ENCODE results near the gene IQCH.
A peak's percentile ranks its signal among the peaks of the same experiment; 100 is the strongest.

The IQCH gene

DNA sequence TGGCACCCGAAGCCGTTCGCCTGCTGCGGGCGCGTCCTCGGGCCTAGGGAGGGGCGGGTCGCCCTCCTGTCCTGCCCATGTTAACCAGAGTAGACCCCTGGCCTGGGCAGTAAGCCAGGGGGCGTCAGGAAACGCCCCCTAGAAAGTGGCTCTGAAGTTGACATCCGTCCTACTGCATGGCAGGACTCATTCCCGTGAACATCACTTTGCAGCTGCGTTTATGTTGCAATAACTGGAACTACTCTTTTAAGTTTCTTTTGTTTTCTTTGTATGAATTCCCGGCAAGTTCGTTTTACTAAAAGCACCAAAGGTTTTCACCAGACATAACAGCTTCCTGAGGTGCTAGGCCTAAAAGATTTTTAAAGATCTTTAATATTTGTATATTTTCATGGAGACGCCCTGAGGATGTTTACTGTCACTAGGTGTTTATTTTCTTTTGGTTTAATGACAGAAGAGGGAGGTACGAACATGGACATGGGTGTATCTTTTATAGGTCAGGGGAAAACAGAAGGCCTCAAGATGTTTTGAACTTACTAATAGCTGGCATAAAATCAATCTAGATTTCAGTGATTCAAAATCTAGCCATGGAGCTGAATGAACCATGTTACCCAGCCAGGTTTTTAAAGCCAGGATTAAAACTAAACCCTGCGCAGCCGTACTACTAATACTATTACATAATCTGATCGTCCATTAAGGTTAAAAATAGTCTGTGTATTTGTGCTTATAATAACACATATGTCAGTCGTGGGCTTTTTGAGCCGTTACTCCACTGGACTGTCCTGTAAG lies 267.4 kb downstream of the IQCH start:
- peaks cover 3% of the 10 kb centered on the region for H3K36me3 Mint-ChIP-seq (ENCODE audit: low read depth)
- H3K27ac Mint-ChIP-seq = peak overlapping the region; percentile 93
- peak overlapping the region; percentile 89 for H3K4me3 Mint-ChIP-seq
- H3K4me1 Mint-ChIP-seq (ENCODE audit: low read depth) = peaks cover 17% of the 10 kb centered on the region
- H3K27me3 Mint-ChIP-seq (ENCODE audit: low read depth) = no peaks in the 10 kb centered on the region
- H3K9me3 Mint-ChIP-seq = no peaks in the 10 kb centered on the region

DNA sequence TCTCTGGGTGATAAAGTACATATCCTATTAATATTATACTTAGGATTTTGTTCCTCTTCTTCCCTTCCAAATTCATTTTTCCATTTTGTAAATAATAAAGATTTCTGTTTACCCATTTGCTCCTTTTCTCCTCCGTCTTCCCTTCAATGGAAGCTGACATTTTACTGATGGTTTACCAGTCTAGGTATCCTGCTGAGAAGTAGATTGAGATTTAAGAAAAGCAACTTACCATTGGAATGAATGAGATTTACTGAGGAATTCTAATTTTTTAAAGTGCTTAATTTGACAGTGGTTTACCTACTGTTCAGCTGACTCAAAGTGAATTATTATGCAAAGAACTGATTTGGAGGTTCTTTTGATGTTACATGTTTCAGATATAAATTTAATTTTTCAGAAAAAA lies 268.7 kb downstream of the IQCH start:
- H3K4me1 Mint-ChIP-seq (ENCODE audit: low read depth) = peaks cover 17% of the 10 kb centered on the region
- peaks cover 7% of the 10 kb centered on the region for H3K36me3 Mint-ChIP-seq (ENCODE audit: low read depth)
- H3K27me3 Mint-ChIP-seq (ENCODE audit: low read depth) = no peaks in the 10 kb centered on the region
- H3K9me3 Mint-ChIP-seq = no peaks in the 10 kb centered on the region
- no peak overlapping the region for H3K27ac Mint-ChIP-seq
- no peak overlapping the region for H3K4me3 Mint-ChIP-seq

DNA sequence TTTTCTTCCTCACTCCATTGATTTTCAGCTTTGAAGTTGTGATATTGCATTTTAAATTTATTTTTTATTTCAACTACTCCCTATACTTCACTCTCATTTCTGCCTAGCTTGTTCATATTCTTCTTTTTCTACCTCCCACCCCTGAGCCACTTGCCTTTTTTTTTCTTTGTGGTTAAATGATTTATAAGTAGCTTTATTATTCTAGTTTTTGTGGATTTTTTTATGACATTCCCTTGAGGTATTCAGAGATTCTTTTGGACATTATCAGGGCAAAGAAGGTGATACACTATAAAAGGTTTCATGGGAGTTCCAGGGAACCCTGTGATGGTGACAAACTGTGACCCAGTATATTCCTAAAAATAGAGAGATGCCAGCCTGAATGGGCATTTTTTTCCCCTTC lies 269.6 kb downstream of the IQCH start:
- H3K9me3 Mint-ChIP-seq = no peaks in the 10 kb centered on the region
- no peak overlapping the region for H3K27ac Mint-ChIP-seq
- no peak overlapping the region for H3K4me3 Mint-ChIP-seq
- H3K36me3 Mint-ChIP-seq (ENCODE audit: low read depth) = peaks cover 9% of the 10 kb centered on the region
- H3K4me1 Mint-ChIP-seq (ENCODE audit: low read depth) = peaks cover 17% of the 10 kb centered on the region
- no peaks in the 10 kb centered on the region for H3K27me3 Mint-ChIP-seq (ENCODE audit: low read depth)

DNA sequence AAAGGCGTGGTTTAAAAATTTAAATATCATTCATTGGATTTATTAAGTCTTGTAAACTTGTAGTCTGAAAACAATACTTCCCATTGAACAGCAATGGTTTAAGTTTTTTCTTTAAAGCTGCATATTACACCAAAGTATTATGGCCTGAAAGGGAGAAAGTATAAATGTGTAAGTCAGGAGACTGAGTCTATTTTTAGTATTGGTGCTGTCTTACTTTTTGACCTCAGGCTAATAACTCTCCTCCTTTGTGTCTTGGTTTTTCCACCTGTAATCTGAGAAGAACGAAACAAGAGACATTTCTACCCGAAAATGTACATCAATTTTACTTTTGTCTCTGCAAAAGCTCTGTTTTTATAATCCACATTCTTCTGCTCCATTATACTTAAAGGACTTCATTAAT lies 273.9 kb downstream of the IQCH start:
- H3K27ac Mint-ChIP-seq = no peak overlapping the region
- no peaks in the 10 kb centered on the region for H3K27me3 Mint-ChIP-seq (ENCODE audit: low read depth)
- H3K36me3 Mint-ChIP-seq (ENCODE audit: low read depth) = peaks cover 10% of the 10 kb centered on the region
- H3K4me1 Mint-ChIP-seq (ENCODE audit: low read depth) = peaks cover 4% of the 10 kb centered on the region
- H3K9me3 Mint-ChIP-seq = no peaks in the 10 kb centered on the region
- H3K4me3 Mint-ChIP-seq = no peak overlapping the region

DNA sequence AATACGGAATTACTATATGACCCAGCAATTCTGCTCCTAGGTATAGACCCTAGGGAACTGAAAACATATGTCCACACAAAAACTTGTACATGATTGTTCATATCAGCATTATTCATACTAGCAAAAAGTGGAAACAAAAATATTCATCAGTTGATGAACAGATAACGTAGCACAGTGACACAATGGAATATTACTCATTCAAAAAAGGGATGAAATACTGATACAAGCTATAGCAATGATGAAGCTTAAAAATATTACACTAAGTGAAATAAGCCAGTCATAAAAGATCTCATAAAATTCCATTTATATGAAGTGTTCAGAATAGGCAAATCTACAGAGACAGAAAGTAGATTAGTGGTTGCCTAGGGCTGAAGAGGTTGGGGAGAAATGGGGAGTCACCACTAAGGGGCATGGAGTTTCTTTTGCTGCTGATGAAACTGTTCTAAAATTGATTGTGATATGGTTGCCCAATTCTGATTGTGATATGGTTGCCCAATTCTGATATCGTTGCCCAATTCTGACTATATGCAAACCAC lies 276.9 kb downstream of the IQCH start:
- H3K9me3 Mint-ChIP-seq = no peaks in the 10 kb centered on the region
- no peaks in the 10 kb centered on the region for H3K27me3 Mint-ChIP-seq (ENCODE audit: low read depth)
- H3K4me3 Mint-ChIP-seq = no peak overlapping the region
- peaks cover 7% of the 10 kb centered on the region for H3K36me3 Mint-ChIP-seq (ENCODE audit: low read depth)
- peaks cover 2% of the 10 kb centered on the region for H3K4me1 Mint-ChIP-seq (ENCODE audit: low read depth)
- H3K27ac Mint-ChIP-seq = no peak overlapping the region

DNA sequence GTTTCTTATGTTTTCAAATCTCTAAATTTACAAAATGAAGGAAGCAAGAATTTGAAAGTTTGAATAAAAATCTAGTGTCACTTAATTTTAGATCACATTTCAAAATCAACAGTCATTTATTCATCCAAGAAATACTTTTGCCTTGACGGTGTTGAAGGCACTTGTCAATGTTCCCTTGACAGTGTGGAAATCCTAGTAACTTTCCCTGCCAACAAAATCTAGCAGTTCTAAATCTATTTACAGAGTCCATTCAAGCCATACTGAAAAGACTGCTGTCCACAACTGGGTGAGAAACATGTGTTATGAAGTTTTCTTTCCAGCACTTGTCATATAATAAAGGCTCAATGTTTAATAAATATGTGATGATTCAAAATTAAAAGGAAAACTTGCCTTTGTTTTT lies 279.3 kb downstream of the IQCH start:
- Mint-ChIP-seq H3K36me3 (ENCODE audit: low read depth) (peaks cover 5% of the 10 kb centered on the region), H3K4me3 (no peak overlapping the region), H3K9me3 (no peaks in the 10 kb centered on the region), H3K27me3 (ENCODE audit: low read depth) (peaks cover 9% of the 10 kb centered on the region), H3K27ac (no peak overlapping the region), H3K4me1 (ENCODE audit: low read depth) (peaks cover 5% of the 10 kb centered on the region)

DNA sequence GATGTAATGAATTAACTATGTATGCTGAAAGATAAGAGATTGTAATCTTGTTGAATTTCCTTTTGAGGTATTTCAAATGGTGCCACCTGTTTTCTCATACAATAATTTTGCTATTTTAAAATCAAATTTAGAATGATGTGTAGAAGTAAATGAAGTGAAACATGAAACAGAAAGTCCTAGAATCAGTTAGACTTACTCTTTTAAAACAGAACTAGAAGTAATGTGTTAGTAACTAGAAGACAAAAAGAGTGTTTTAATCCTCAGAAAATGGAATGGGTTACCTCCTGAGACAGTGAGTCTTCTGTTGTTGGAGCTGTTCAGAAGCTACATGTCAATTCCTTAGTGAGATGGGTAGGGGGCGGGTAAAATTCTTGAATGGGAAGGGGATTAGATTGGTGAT lies 279.8 kb downstream of the IQCH start:
- Mint-ChIP-seq H3K4me3 (no peak overlapping the region), H3K27ac (no peak overlapping the region), H3K36me3 (ENCODE audit: low read depth) (peaks cover 5% of the 10 kb centered on the region), H3K4me1 (ENCODE audit: low read depth) (peaks cover 10% of the 10 kb centered on the region), H3K27me3 (ENCODE audit: low read depth) (peaks cover 9% of the 10 kb centered on the region), H3K9me3 (no peaks in the 10 kb centered on the region)

DNA sequence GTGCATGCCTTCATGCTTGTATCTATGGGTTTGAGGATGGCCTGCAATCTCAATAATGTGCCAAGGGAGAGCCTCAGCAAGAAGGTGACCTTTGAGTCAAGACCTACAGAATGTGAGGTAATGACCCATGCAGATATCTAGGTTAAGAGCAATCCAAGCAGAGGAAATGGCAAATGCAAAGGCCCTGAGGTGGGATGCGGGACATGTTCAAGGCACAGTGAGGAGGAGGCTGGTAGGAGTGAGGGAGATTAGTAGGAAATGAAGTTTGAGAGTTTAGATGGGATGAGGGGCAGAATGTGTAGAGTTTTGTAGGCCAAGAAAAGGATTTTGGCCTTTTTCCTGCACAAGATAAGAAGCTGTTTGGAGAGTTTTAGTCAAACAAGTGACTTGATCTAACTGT lies 283.2 kb downstream of the IQCH start:
- no peak overlapping the region for H3K4me3 Mint-ChIP-seq
- peaks cover 9% of the 10 kb centered on the region for H3K27me3 Mint-ChIP-seq (ENCODE audit: low read depth)
- no peak overlapping the region for H3K27ac Mint-ChIP-seq
- peaks cover 3% of the 10 kb centered on the region for H3K36me3 Mint-ChIP-seq (ENCODE audit: low read depth)
- peaks cover 21% of the 10 kb centered on the region for H3K4me1 Mint-ChIP-seq (ENCODE audit: low read depth)
- no peaks in the 10 kb centered on the region for H3K9me3 Mint-ChIP-seq

DNA sequence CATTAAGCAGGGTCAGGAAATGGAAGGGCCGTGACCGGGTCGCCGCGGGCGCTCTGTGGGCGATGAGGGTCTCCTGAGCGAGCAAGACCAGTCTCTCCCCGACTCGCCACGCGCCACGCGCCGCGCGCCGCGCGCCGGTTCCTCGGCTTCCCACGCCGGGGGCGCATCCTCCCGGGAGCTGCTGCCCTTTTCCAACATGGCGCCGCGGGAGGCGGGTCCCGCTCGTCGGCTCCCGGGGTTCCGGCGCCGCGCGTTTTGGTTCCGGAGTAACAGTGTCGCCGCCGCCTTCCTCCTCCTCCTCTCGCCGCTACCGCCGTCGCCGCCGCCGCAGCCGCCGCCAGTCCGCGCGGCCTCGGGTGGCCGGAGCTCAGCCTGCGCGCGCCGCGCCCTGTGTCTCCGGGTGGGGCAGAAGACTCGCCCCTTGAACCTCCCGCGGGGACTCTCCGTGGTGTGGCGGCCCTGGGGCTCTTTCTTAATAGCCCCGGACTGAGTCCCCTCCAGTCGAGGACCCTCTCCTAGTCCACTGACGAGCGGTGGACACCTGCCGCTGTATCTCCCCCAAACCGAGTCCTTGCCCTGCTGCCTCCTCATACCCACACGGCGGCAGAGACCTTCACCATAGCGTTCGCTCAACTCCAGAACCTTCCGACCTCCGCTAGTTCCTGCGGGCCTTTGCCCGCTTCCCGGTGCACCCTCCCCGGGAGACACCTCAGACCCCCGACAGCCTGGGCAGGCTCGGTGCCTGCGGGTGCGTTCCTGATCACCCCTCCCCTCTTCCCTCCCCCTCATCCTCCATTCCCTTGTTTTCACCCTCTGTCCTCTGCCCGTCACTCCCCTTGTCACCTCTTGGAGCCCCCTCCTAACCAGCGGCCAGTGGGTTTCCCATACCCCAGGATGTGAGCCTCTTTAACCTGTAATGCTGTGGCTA lies 288.1 kb downstream of the IQCH start, which contains the start of gene MAP2K5:
Gene MAP2K5 (plus strand): TSS at position 284 of the 928 bp plus-strand sequence. CDS start 633 bp downstream, at position 917.
- Mint-ChIP-seq H3K9me3 (no peaks in the 10 kb centered on the region), H3K36me3 (ENCODE audit: low read depth) (peaks cover 7% of the 10 kb centered on the region), H3K4me3 (peak within 1 kb of the TSS; percentile 93), H3K27me3 (ENCODE audit: low read depth) (peaks cover 4% of the 10 kb centered on the region), H3K4me1 (ENCODE audit: low read depth) (peaks cover 34% of the 10 kb centered on the region), H3K27ac (peak within 1 kb of the TSS; percentile 95)

DNA sequence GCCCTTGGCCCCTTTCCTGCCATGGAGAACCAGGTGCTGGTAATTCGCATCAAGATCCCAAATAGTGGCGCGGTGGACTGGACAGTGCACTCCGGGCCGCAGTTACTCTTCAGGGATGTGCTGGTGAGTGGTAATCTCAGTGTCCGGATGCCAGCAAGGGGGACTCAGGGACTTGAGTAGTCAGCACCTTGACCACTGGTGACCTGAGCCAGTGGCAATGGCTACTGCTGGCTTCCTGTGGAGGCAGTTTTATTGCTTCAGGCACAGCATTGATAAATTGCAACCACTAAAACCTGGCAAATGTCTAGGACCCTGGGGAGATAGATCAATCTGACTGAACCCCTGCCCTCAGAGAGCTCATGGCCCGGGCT lies 288.7 kb downstream of the IQCH start:
- peak overlapping the region; percentile 91 for H3K27ac Mint-ChIP-seq
- peaks cover 6% of the 10 kb centered on the region for H3K36me3 Mint-ChIP-seq (ENCODE audit: low read depth)
- H3K4me1 Mint-ChIP-seq (ENCODE audit: low read depth) = peaks cover 36% of the 10 kb centered on the region
- no peaks in the 10 kb centered on the region for H3K27me3 Mint-ChIP-seq (ENCODE audit: low read depth)
- peak overlapping the region; percentile 93 for H3K4me3 Mint-ChIP-seq
- H3K9me3 Mint-ChIP-seq = no peaks in the 10 kb centered on the region

DNA sequence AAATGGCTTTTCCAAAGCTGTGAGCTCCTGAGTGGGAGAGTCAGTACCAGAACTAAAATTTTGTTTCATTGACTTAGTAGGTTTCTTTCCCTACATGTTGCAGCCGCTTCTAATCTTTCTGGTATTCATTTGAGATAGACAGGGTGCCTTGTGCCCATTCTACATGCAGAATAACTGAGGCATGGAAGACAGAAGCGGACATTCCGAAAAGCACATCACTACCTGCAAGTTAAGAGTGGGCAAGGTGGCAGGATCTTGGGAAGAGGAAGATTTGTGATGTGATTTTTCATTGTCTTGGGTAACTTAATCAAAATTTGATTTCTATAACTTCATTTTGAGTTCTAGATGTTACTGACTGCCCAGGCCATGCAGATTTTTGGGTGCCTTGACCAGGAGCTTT lies 289.9 kb downstream of the IQCH start:
- Mint-ChIP-seq H3K27me3 (ENCODE audit: low read depth) (no peaks in the 10 kb centered on the region), H3K4me1 (ENCODE audit: low read depth) (peaks cover 27% of the 10 kb centered on the region), H3K4me3 (peak overlapping the region; percentile 16), H3K9me3 (no peaks in the 10 kb centered on the region), H3K27ac (no peak overlapping the region), H3K36me3 (ENCODE audit: low read depth) (peaks cover 6% of the 10 kb centered on the region)

DNA sequence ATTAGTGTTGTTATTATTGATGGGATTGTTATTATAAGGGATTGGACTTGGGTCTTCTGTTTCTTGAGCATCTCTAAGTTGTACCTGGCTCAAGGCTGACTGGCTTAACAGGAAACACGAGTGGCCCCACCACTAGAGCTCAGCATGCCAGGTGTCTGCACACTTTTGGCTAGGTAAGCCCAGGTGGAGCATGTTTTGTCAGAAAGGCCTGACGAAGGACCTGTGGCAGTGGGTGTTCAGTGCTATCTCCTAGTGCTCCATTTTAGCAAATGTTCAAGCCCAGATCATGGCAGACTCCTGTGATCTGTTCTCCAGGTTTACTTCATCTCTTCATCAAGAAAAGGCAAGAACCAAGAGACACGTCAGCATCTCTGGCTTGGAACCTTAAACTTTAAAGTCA lies 291.3 kb downstream of the IQCH start:
- Mint-ChIP-seq H3K36me3 (ENCODE audit: low read depth) (peaks cover 13% of the 10 kb centered on the region), H3K27me3 (ENCODE audit: low read depth) (no peaks in the 10 kb centered on the region), H3K9me3 (no peaks in the 10 kb centered on the region), H3K4me3 (no peak overlapping the region), H3K27ac (no peak overlapping the region), H3K4me1 (ENCODE audit: low read depth) (peaks cover 22% of the 10 kb centered on the region)

DNA sequence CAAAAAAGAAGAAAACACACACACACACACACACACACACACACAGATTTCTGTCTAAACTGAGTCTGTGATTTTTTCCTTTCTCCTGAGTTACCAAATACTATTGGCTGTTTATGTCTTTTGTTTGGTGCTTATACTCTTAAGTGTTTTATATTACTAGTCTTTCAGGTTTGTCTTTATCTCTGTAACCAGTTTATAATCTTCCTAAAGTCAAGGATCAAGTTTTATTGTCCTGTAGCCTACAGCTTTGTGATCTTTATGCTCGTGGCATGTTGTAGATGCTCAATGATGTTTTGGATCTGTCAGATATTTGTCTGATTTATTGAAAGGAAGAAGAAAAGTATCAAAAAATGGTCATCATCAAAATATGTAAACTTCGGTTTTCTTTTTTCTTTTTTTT lies 292.5 kb downstream of the IQCH start:
- Mint-ChIP-seq H3K27ac (no peak overlapping the region), H3K4me1 (ENCODE audit: low read depth) (peaks cover 17% of the 10 kb centered on the region), H3K36me3 (ENCODE audit: low read depth) (peaks cover 15% of the 10 kb centered on the region), H3K27me3 (ENCODE audit: low read depth) (no peaks in the 10 kb centered on the region), H3K4me3 (no peak overlapping the region), H3K9me3 (no peaks in the 10 kb centered on the region)

DNA sequence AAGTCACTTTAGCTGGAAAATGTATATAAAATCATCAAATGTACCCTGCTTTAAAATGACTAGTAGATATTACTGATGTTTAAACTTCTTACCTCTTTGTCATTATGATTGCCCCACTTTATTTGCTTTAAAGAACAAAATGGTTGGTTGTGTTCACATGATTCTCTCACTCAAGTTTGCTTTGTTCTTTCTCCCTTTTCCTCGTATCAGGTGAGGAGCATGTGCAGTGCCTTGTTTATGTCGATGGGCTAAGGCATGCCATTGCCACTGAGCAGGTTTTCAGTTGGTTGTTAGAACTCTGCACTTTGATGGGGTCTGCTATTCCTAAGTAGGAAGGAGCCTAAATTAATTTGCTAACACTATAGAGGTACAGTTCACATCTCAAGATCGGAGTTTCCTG lies 293.2 kb downstream of the IQCH start:
- Mint-ChIP-seq H3K4me3 (no peak overlapping the region), H3K4me1 (ENCODE audit: low read depth) (peaks cover 17% of the 10 kb centered on the region), H3K36me3 (ENCODE audit: low read depth) (peaks cover 15% of the 10 kb centered on the region), H3K27ac (no peak overlapping the region), H3K9me3 (no peaks in the 10 kb centered on the region), H3K27me3 (ENCODE audit: low read depth) (no peaks in the 10 kb centered on the region)
